Neural cell (in vitro differentiated cells): ENCODE results near the gene LY9. TPM values are rescaled to one million over a fixed set of nuclear protein-coding genes. Genes with fewer than 3 reads are reported as not detected.
"Not testable (repeated sequence)": the region's sequence is repeated elsewhere in the genome, so short reads cannot be mapped to it uniquely, and the experiment has no call there.

Experiments used
- H2AFZ ChIP-seq: fragments of 200-600, 300-800 bp; sonication (generic), shearing (Covaris generic); 2 replicates; pipeline ENCODE4 v1.6.0; 2014; ENCODE audit warnings: low read depth, mild to moderate bottlenecking, antibody characterized with exemption, low read length, moderate library complexity
- H3F3A ChIP-seq: fragments of 200-600 bp; shearing (Covaris generic); 2 replicates; pipeline ENCODE4 v1.6.1; 2016; ENCODE audit warnings: mild to moderate bottlenecking, moderate library complexity, mixed read lengths, antibody characterized with exemption, low read length; ENCODE audit not compliant: insufficient read depth, poor library complexity, severe bottlenecking
- H3K27ac ChIP-seq: fragments of 200-600, 300-800 bp; sonication (generic), shearing (Covaris generic); 2 replicates; pipeline ENCODE4 v1.5.1; 2014; ENCODE audit warnings: mild to moderate bottlenecking, low read length, moderate library complexity
- H3K27me3 ChIP-seq: fragments of 300-800, 200-600 bp; sonication (generic), shearing (Covaris generic); 2 replicates; pipeline ENCODE4 v1.6.0; 2014; ENCODE audit warnings: mild to moderate bottlenecking, low read depth, low read length, moderate library complexity; ENCODE audit not compliant: insufficient read depth
- H3K36me3 ChIP-seq: fragments of 300-800, 200-600 bp; sonication (generic), shearing (Covaris generic); 2 replicates; pipeline ENCODE4 v1.5.1; 2014; ENCODE audit warnings: mild to moderate bottlenecking, antibody characterized with exemption, low read length, moderate library complexity; ENCODE audit not compliant: insufficient read depth
- H3K4me2 ChIP-seq: fragments of 300-800, 200-600 bp; sonication (generic), shearing (Covaris generic); 2 replicates; pipeline ENCODE4 v1.6.0; 2014; ENCODE audit warnings: mild to moderate bottlenecking, low read length
- H3K4me3 ChIP-seq: fragments of 300-800, 200-600 bp; sonication (generic), shearing (Covaris generic); 2 replicates; pipeline ENCODE4 v1.5.1; 2014; ENCODE audit warnings: mild to moderate bottlenecking, low read length, moderate library complexity
- H3K79me2 ChIP-seq: fragments of 200-600 bp; shearing (Covaris generic); replicated peaks from 2 replicates; pipeline ENCODE4 v1.6.0; 2014; ENCODE audit warnings: mild to moderate bottlenecking, low read length, moderate library complexity; ENCODE audit not compliant: insufficient read depth
- H3K9ac ChIP-seq: fragments of 300-800, 200-600 bp; sonication (generic), shearing (Covaris generic); 2 replicates; pipeline ENCODE4 v1.6.1; 2016; ENCODE audit warnings: mild to moderate bottlenecking, low read length, mixed read lengths
- H3K9me2 ChIP-seq: fragments of 200-600 bp; shearing (Covaris generic); 2 replicates; pipeline ENCODE4 v1.6.1; 2016; ENCODE audit warnings: mild to moderate bottlenecking, low read length, mixed read lengths; ENCODE audit not compliant: insufficient read depth
- H3K9me3 ChIP-seq: fragments of 200-600, 300-800 bp; sonication (generic), shearing (Covaris generic); 2 replicates; pipeline ENCODE4 v1.6.1; 2016; ENCODE audit warnings: mild to moderate bottlenecking, mixed run types, low read length, moderate library complexity, mixed read lengths
- H4K20me1 ChIP-seq: fragments of 200-600 bp; shearing (Covaris generic); 2 replicates; pipeline ENCODE4 v1.6.1; 2016; ENCODE audit warnings: mild to moderate bottlenecking, mixed run types; ENCODE audit not compliant: insufficient read depth
- EP300 ChIP-seq: fragments of 450-650 bp; conservative IDR thresholded peaks from 2 replicates; pipeline ENCODE4 v1.6.1; 2014; ENCODE audit warnings: antibody characterized with exemption, mild to moderate bottlenecking, moderate library complexity; ENCODE audit not compliant: poor library complexity, severe bottlenecking
- EZH2 ChIP-seq: fragments of 200-600, 300-800 bp; shearing (Covaris generic), sonication (generic); IDR thresholded peaks from 2 replicates; pipeline ENCODE4 v1.6.1; 2014; ENCODE audit warnings: antibody characterized with exemption, low read length, borderline replicate concordance, mild to moderate bottlenecking; ENCODE audit not compliant: insufficient read depth, poor library complexity, severe bottlenecking
- MXI1 ChIP-seq: fragments of 450-650 bp; conservative IDR thresholded peaks from 2 replicates; pipeline ENCODE4 v1.6.1; 2014; ENCODE audit warnings: antibody characterized with exemption, mild to moderate bottlenecking; ENCODE audit not compliant: poor library complexity, severe bottlenecking
- POLR2AphosphoS5 ChIP-seq: IDR thresholded peaks from 2 replicates; pipeline ENCODE4 v1.6.1; 2012
- RAD21 ChIP-seq: fragments of 450-650 bp; conservative IDR thresholded peaks from 2 replicates; pipeline ENCODE4 v1.6.1; 2014; ENCODE audit warnings: antibody characterized with exemption, mild to moderate bottlenecking, moderate library complexity
- SMC3 ChIP-seq: fragments of 450-650 bp; conservative IDR thresholded peaks from 2 replicates; pipeline ENCODE4 v1.6.1; 2014; ENCODE audit warnings: antibody characterized with exemption, mild to moderate bottlenecking, moderate library complexity; ENCODE audit not compliant: poor library complexity
- TAF1 ChIP-seq: IDR thresholded peaks from 2 replicates; pipeline ENCODE4 v1.6.1; 2012; ENCODE audit warnings: low read depth
- polyA plus RNA-seq: library from polyadenylated mRNA; depleted of rRNA; stranded (reverse); fragments of >200 nt; gene quantifications from 2 replicates; pipeline ENCODE4 v1.2.3, GENCODE V29; 2014
- TF ChIP-seq, protein P1 (sequence below): fragments of 450-650 bp; IDR thresholded peaks from 2 replicates; pipeline ENCODE4 v1.5.1; 2014; ENCODE audit warnings: antibody characterized with exemption, mild to moderate bottlenecking, moderate library complexity; ENCODE audit not compliant: poor library complexity, severe bottlenecking
- TF ChIP-seq, protein P2 (sequence below): IDR thresholded peaks from 2 replicates; pipeline ENCODE4 v1.6.1; 2012; ENCODE audit warnings: borderline replicate concordance

LY9 gene
- polyA plus RNA-seq, 1 donor from 2014 or later = not detected

DNA sequence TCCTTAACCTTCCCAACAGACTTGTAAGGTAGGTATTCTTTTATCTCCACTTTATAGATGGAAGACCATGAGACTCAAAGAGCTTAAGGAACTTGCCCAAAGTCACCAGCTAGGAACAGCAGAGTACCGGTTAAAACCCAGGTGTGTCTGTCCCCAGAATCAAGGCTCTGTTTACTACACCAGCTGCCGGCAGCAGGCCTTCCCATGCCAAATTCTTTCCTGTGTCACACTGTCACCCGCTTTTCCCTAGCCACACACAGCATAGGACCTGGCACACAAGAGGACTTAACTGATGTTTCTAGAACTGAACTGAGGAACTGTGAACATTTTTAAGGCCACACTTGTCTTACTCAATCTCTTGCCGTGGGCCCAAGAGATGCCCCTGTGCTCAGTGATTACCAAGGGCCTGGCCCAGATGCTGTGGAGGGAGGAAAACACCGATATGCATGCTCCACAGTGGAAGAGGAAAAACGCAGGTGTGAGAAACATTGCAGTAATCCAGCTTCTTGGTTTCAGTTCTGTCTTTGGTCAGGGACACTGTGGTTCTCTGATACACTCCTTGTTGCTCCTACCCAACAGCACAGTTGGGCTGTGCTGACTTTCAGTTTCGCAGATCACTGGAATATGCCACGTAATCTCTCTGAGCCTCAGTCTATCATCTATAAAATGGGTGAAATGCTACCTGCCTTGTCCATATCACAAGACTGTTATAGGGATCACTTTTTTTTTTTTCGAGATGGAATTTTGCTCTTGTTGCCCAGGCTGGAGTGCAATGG is 13.9 kb upstream of the LY9 start:
- no peaks in the 10 kb centered on the region for H3K36me3 ChIP-seq
- no peaks in the 10 kb centered on the region for H3K27me3 ChIP-seq
- H3K9ac ChIP-seq = no peak overlapping the region
- H2AFZ ChIP-seq = no peak overlapping the region
- no peaks in the 10 kb centered on the region for H3K9me2 ChIP-seq
- no peak overlapping the region for H3K4me3 ChIP-seq
- H3K4me2 ChIP-seq = no peak overlapping the region
- TF ChIP-seq EP300 (no peak), TAF1 (no peak), RAD21 (no peak), EZH2 (no peak), SMC3 (no peak), POLR2AphosphoS5 (no peak), MXI1 (no peak)
- TF ChIP-seq, protein P1, sequence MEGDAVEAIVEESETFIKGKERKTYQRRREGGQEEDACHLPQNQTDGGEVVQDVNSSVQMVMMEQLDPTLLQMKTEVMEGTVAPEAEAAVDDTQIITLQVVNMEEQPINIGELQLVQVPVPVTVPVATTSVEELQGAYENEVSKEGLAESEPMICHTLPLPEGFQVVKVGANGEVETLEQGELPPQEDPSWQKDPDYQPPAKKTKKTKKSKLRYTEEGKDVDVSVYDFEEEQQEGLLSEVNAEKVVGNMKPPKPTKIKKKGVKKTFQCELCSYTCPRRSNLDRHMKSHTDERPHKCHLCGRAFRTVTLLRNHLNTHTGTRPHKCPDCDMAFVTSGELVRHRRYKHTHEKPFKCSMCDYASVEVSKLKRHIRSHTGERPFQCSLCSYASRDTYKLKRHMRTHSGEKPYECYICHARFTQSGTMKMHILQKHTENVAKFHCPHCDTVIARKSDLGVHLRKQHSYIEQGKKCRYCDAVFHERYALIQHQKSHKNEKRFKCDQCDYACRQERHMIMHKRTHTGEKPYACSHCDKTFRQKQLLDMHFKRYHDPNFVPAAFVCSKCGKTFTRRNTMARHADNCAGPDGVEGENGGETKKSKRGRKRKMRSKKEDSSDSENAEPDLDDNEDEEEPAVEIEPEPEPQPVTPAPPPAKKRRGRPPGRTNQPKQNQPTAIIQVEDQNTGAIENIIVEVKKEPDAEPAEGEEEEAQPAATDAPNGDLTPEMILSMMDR = no peak
- TF ChIP-seq, protein P2, sequence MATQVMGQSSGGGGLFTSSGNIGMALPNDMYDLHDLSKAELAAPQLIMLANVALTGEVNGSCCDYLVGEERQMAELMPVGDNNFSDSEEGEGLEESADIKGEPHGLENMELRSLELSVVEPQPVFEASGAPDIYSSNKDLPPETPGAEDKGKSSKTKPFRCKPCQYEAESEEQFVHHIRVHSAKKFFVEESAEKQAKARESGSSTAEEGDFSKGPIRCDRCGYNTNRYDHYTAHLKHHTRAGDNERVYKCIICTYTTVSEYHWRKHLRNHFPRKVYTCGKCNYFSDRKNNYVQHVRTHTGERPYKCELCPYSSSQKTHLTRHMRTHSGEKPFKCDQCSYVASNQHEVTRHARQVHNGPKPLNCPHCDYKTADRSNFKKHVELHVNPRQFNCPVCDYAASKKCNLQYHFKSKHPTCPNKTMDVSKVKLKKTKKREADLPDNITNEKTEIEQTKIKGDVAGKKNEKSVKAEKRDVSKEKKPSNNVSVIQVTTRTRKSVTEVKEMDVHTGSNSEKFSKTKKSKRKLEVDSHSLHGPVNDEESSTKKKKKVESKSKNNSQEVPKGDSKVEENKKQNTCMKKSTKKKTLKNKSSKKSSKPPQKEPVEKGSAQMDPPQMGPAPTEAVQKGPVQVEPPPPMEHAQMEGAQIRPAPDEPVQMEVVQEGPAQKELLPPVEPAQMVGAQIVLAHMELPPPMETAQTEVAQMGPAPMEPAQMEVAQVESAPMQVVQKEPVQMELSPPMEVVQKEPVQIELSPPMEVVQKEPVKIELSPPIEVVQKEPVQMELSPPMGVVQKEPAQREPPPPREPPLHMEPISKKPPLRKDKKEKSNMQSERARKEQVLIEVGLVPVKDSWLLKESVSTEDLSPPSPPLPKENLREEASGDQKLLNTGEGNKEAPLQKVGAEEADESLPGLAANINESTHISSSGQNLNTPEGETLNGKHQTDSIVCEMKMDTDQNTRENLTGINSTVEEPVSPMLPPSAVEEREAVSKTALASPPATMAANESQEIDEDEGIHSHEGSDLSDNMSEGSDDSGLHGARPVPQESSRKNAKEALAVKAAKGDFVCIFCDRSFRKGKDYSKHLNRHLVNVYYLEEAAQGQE = no peak
- H4K20me1 ChIP-seq = no peaks in the 10 kb centered on the region
- H3K27ac ChIP-seq = no peak overlapping the region
- H3F3A ChIP-seq = no peaks in the 10 kb centered on the region
- H3K79me2 ChIP-seq = no peaks in the 10 kb centered on the region
- no peaks in the 10 kb centered on the region for H3K9me3 ChIP-seq

DNA sequence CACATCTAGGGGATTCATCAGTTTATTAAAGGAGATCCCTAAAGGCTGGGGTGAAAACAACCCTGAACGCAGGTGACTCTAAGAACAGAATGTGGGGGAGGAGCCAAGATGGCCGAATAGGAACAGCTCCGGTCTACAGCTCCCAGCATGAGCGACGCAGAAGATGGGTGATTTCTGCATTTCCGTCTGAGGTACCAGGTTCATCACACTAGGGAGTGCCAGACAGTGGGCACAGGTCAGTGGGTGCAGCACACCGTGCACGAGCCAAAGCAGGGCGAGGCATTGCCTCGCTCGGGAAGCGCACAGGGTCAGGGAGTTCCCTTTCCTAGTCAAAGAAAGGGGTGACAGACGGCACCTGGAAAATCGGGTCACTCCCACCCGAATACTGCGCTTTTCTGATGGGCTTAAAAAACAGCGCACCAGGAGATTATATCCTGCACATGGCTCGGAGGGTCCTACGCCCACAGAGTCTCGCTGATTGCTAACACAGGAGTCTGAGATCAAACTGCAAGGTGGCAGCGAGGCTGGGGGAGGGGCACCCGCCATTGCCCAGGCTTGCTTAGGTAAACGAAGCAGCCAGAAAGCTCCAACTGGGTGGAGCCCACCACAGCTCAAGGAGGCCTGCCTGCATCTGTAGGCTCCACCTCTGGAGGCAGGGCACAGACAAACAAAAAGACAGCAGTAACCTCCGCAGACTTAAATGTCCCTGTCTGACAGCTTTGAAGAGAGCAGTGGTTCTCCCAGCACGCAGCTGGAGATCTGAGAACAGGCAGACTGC is 12.8 kb upstream of the LY9 start:
- not testable (repeated sequence) for H3F3A ChIP-seq, H2AFZ ChIP-seq, H3K27ac ChIP-seq, H3K79me2 ChIP-seq, H3K36me3 ChIP-seq, H3K9ac ChIP-seq, H4K20me1 ChIP-seq, H3K9me2 ChIP-seq, H3K27me3 ChIP-seq, H3K9me3 ChIP-seq, H3K4me2 ChIP-seq, H3K4me3 ChIP-seq
